Esophagus muscularis mucosa (tissue), 4 donors: ENCODE data around the gene PSMD7.

Experiments
- CTCF ChIP-seq, 3 experiments: fragments of 200-600 bp in 2 of 3; fragments of 450-650 bp in 1 of 3; sonication (generic) in 2 of 3; IDR thresholded peaks; one replicate each; pipeline ENCODE4 v1.5.1; 2017 to 2019; ENCODE audit warnings: antibody characterized with exemption in 3 of 3, mild to moderate bottlenecking in 2 of 3, moderate library complexity in 1 of 3
- EP300 ChIP-seq: sonication (generic); formaldehyde crosslinking; IDR thresholded peaks from one replicate; pipeline ENCODE4 v1.6.1; 2017; ENCODE audit warnings: antibody characterized with exemption
- POLR2A ChIP-seq: fragments of 450-650 bp; IDR thresholded peaks from one replicate; pipeline ENCODE4 v1.6.1; 2017; ENCODE audit warnings: antibody characterized with exemption, moderate library complexity, mild to moderate bottlenecking, low read depth

DNA sequence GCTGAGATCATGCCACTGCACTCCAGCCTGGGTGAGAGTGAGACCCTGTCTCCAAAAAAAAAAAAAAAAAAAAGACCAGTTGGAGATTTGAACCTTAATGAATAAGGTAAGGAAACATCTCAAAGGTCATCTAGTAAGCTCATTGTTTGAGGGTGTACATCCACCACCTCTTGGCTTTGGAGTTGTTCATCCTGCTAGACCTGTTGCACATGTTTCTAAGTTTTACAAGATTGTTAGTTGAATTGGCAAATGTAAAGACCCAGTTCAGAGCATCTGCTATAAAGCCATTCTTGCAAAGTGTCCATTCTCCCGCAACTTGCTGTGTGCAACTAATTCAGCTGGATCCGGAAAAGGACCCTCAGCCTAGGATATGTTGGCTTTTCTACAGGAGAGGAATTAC lies 1.5 kb downstream of the PSMD7 start:
- TF ChIP-seq CTCF (IDR thresholded peaks at IDR 0.05) (no peak), EP300 (no peak), POLR2A (no peak)
